Stimulated activated CD8-positive, alpha-beta memory T cell treated with anti-CD3 and anti-CD28 coated beads, Interleukin-12 subunit alpha, Interleukin-12 subunit beta, amount 100 ng/mL, for 24 hours (primary cell): Measurements from ENCODE around the gene ZFP36L2.

Experiments
- DNase-seq: peaks from one replicate; pipeline ENCODE4 v3.0.0-alpha.2; 2020; ENCODE audit errors: extremely low read depth

Gene ZFP36L2

DNA sequence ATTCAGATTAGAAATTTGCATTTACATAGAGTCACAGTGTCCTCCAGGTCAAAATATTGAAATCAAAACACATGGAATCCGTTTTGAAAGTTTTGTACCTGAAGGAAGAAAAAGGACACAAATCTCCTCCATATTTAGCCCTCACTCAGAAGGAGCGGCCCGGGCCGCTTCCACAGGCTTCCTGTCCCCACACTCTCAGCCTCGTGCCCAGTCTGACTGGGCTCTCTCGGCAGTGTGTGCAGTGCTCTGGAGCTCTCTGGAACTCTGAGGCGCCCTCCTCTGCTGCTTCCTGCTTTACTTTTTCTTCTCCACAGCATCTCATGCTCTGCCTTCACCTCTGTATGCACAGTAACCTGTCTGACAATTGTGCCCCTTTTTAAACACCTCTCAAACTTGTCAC is 22.2 kb upstream of the ZFP36L2 start:
- no peak for DNase-seq

DNA sequence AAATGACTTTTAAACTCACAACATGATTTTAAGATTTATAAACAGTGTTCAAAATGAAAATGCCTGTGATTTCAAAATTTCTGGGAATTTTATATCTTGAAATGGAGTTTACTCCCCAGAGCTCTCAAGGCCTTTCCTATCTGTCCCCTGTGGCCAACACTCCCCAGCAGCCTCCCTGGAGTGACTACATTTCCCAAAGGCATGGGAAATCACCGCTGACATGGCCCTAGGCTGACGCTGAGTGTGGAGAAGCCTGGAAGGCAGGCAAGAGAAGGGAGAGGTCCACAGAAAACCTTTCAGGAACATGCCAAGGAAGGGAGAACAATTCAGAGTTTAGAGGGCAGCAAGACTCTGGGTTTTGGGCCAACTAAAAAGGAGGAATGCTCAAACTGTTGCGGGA is 20.2 kb upstream of the ZFP36L2 start:
- no peak for DNase-seq

DNA sequence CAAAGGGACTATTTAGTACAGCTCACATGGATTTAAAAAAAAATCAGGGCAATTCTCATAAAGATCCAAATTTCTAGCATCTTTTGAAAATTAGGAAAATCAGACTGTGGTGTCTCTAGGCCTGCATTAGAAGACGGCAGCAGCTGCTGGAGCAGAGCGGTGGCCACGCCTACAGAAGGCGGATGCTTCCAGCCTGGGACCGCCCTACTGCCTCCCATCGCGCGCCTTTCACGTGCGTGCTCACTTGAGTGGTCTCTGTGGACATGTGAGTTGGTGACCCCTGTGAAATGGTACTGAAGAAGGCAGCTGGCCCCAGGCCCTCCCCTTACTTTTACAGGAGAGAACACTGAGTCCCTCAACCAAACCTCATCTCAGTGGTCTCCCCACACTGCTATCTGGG is 15.2 kb upstream of the ZFP36L2 start:
- no peak for DNase-seq

DNA sequence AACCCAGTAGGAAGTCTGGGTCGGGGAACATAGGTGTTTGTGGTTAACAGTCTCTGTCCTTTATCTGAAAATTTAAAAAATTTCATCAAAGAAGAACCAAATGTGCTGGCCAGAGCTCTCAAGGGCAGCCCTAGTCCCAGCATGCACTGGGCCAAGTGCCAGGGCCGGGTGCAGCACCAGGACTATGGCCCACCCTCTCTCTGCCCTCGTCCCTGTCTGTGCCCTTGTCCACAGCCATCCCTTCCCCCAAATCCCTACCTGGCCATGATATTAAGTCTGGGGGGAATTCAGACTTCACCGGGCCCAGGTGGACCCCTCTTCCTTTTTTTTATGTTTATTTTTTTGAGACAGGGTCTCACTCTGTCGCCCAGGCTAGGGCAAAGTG is 14.4 kb upstream of the ZFP36L2 start:
- DNase-seq, result no peak

DNA sequence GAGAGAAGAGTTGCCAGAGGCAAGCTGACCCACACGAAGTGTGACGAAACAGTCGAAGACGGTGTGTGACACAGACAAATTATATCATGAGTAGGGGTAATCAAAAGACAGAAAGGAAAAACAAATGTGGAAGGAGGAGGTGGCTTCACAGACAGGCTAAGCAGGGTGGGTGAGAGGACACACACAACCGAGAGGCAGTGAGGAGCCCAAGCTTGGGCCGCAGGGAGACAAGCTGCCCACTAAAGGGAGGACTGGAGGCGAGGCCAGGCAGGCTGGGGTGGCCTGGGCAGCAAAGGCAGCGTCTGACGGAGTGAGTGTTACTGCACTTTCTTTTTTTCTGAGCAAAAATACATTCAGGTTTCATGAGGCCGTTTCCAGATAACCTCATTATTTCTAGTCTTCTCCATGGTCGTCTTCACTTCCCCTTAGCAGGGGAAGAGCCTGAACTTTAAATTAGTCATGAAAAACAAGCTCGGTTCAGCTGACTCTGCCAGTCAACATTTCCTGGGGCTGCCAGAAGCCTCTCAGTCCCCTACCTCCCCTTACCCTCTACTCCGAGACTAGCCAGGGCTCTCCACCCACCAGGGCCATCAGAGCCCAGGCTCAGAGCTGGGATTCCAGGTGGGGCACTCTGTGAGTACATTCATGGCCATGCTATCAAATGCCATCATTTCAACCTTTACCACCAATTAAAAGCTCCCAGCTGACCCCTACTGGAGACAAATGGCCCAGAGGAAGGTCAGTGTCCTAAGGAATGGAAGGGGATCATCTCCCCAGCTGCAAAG is 13.8 kb upstream of the ZFP36L2 start:
- no peak for DNase-seq

DNA sequence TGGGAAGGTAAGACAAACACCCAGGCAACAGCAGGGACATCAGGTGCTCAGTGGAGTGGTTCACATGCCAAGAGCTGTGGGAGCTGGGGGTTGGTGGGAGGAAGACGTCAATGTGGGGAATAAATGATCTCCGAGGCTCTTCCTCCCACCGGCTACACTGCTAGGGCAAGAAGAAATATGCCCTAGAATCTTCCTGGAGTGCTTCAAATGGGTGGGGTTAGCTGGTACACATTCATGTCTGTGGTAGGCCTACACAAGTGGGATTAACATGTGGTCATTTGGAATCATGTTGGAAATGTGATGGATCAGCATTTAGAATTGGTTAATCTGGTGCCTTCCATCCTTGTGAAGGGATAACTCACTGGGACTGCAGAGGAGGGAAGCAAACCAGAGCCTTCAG is 12.4 kb upstream of the ZFP36L2 start:
- no peak for DNase-seq

DNA sequence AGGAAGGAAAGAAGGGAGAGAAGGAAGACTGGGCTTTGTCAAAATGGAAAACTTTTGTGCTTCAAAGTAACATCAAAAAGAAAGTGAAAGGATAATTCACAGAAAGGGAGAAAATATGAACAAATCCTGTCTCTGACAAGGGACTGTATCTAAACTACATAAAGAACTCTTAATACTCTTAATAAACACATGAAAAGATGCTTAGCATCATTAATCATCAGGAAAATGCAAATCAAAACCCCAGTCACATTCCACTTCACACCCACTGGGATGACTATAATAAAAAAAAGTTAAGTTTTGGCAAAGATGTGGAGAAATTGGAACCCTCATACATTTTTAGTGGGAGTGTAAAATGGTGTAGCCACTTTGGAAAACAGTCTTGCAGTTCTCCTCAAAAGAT is 11.8 kb upstream of the ZFP36L2 start:
- no peak for DNase-seq

DNA sequence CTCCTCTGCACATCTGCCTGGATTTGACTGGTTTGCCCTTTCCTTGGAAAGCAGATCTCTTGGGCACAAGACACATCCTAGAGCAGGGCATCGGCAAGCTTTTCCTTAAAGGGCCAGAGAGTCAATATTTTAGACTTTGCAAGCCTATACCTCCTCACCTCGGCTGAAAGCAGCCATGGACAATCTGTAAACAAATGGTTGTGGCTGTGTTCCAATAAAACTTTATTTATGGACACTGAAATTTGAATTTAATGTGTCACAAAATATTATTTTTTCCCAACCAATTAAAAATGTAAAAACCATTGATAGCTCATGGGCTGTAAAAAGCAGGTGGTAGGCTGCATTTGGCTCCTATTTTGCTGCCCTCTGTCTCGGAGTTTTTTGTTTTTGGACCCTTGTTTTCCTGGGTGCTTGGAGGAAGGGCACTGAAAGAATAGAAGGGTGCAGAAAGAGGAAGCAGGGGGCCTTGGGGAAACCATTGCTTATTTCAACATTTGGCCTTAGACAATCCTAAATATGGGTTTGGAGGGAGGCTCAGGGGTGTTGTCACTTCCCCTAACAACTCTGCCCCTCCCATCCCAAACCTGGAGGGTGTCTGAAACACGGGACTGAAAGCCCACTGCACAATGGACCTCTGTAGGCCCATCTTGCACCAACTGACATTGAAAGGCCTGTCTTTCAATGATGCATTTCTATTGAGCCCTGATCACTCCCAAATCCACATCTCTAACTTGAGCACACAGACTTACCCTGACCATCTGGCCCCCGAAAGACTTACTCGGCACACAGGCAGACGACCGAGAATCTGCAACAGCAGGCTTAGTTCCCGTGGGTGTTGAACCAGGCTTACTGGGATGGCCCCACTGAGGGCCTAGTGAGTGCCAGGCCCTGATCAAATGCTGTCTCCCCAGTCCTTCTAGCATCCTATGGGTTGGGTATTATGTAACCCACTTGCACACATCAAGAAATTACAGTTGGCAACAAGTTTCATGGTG is 7.1 kb upstream of the ZFP36L2 start:
- no peak for DNase-seq

DNA sequence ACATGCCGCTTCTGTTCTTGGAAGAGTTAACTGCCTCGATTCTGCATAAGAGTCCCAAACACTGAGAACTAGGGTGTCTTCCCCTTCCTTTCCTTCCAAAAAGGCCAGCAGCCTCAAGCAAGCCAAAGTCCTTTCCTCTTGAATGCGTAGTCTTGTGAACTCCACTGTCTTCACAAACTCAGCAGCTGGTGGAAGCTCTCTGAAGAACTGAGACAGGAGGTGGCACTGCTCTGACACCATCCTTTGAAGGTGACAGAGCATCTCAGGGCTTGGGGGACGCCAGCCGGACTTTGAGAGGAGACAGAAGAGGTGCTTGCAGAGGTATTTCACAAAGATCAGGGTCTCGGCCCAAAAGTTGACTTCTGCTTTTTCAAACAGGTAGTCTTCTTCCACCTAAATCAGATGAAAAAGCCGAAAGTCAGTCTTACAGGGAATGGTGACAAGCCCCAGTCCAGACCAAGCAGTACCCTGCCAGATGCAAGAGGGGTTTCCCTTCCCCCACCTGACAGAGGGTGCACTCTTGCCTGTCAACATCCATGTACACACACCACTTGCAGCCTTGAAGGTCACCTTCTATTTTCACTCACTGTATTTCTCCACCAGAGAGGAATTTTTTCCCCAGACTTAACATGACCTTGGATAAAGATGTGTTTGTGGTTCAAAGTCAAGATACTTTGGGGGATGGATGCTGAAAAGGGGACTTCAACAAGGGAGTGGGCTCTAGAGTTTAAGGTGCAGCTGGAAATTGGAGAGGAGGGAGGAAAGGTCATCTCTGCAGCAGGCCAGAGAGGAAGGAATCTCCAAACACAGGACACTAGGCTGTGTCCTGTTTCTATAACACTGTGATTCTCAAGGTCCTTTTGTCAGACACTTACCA is 4.8 kb upstream of the ZFP36L2 start:
- no peak for DNase-seq

DNA sequence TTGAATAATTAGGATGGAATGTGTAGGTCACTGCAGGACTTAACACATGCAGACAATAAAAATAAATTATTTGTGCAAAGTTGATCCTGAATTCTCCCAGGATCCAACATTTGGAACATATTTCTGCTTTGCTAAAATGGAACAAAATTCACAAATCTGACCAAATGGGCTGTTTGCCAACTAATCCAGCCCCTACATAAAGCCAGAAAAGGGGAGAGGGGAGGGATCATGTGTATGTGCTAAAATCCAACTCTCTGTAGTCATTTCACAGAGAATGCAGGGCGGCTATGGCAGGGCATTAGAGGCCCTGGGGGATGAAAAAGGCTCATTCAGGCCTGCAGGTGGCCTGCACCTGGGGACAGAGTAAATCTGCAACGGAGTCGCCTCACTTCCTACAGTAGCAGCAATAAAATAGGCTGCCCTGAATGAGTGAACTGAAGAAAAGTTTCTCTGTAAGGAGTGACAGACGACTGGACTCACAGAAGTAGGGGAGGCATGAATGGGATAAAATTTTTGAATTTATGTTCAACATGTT is 4.0 kb upstream of the ZFP36L2 start:
- no peak for DNase-seq

DNA sequence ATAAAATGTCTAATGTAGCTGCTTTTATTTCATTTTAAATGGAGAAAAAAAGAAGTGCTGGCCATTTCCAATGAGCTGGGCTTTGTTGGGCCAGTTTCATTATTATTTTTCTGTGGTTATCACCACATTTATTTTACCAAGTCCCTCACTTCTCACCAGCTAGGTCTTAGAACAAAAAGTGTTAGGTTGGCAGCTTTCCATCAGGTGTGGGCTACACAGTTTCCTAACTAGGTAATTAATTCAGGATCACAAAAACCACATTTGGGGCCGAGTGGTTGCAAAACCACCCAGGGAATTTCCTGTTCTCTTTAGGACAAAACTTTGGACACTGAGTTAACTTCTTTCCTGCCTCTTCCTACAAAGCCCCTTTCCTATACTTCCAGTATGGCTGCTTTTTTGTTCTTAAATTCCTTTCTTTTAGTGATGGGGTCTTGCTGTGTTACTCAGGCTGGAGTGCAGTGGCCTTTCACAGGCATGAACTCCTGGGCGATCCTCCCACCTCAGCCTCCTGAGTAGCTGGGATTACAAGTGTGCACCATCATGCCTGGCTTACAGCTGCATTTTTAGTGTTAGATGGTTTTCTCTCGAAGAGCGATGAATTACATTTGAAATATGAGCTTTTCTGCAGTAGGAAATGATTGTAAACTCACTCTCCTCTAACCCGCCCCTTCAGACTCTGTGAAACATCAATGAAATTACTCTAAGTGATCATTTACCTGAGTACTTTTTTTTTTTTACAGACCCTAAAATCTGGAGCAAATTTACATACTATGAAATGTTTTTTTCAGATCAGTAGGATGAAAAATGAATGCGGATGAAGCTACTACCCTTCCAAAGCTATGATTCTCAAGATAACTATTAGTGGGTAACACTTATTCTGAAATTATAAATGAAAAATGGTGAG is 2.6 kb upstream of the ZFP36L2 start:
- DNase-seq, result no peak

DNA sequence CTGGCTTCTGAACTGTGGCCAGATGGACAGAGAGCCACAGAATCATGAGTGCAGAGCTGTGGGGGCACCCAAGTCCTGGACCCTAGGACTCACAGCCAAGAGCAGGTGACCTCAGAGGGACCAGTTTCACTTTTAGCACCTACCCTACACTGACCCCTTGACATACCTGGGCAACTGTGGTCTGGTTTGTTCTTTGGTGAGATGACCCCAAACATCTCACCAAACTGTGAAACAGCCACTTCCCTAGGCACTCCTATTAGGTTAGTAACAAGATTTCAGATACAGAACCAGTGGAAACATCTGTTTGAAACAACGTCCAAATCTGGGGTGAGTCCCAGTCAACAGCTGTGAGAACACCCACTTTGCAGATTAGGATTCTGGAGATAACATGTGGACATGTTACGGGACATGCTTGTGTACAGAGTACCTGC is 1.9 kb upstream of the ZFP36L2 start:
- DNase-seq, result no peak

DNA sequence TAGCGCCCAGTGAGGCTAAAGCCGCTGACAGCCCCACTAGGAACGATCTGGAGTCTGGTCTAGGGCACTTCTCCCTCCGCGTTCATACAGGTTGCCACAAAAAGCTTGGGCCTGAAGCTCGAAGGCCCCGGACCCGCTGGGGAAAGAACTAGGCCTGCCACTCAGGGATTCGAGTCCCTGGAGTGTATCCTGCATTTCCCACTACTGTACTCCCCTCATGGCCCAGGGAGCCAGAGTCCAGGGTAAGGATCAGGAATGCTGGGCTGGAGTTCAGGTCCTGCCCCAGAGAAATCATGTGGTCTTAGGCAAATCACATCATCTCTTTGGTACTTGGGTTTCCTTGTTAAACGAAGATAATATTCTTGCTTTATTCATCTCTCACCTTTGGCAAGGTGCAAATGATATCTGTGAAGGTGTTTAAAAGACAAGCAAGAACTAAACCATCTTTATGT is 1.4 kb upstream of the ZFP36L2 start:
- DNase-seq, result no peak

DNA sequence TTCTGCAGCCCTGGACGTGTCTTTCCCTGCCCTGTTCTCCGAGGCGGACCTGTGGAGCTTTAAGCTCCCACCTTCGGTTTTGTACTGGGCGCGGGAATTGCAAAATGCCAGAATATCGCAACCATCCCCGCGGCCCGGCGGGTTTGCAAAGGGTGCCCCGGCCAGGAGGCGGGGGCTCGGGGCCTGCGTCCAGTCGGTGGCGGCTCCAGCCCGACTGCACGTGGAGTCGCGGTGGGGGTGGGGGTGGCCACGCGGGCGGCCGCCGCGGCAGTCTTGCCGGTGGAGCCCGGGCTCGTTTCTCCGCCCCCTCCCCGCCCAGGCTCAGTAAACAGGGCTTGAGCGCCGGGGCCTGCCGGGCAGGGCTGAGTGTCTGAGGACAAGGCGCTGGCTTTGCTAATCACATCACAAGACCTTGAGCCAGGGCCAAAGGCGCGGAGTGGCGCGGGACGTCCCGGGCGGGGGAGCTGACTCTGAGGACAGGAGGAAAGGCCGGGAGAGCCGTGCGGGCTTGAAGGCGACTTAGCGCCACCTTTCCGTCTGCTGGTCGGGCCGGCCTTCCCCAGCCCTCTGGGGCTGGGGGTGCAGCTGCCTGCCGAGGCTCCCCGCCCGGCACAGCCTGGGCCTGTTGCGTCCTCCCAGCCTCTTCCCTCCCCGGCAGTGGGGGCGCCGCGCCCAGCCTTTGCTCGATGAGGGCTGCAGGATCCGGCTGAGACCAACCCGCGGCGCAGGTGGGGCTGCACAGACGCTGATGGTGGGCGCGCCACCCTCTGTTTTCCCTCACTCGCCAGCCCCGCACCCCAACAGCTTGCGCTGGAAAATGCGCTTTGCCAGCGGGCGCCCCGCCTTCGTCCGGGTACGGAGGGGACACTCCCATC is 786 bp upstream of the ZFP36L2 start:
- no peak for DNase-seq

DNA sequence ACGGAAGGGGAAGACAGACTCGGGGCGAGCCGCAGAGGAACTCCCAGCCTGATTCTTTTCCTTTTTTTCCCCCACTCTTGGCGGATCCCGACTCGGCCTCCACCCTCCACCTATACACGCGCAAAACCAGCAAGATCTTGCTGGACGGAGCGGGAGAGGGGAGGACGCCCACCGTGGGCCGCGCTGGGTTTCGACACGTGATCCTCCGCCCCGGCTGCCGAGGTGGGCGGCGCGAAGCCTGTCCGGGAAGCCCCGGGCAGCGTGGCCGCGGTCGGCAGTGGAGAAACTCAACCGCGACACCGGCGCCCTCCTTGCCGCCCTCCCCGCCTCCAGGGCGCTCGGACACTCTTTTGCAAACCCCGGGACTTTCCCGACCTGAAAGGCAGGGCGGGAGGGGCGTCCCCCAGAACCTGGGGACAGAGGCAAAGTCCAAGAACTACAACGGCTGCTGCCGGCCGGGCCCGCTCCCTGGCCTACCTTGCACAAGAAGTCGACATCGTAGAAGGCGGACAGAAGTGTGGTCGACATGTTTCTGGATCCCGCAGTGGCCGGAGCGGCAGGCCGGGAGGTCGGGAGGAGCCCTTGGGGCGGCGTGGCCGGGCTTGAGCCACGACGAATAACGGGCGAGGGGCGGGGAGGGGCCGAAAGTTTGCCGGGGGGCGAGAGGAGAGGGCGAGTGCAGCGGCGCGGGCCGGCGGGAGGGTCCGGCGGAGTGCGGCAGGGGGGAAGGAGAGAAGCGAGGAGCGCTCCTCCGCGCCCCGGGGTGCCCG is 433 bp downstream of the ZFP36L2 start:
- DNase-seq, result no peak

DNA sequence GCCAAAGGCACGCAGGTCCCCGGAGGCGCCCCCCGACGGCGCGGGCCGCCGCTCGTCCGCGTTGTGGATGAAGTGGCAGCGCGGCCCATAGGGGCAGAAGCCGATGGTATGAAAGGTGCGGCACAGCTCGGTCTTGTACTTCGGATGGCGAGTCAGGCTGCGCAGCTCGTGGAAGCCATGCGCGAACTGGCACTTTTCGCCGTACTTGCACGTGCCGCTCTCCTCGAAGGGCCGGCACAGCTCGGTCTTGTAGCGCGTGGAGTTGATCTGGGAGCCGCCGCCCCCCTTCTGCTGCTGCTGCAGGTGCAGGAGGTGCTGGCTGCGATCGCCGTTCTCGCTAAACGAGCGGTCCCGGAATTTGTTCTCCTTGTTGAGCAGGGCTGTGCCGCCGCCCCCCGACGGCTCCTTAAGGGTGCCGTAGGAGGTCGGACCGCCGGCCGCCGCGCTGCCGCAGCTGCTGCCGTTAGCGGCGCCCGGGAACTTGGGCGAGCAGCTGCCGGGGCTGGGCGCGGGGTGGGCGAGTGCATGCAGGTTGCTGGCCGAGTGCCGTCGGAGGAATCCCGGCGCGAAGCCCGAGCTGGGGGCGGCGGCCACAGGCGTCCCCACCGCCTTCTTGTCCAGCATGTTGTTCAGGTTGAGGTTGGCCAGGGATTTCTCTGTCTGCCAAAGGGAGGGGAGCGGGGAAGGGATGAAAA is 1.2 kb downstream of the ZFP36L2 start:
- no peak for DNase-seq

DNA sequence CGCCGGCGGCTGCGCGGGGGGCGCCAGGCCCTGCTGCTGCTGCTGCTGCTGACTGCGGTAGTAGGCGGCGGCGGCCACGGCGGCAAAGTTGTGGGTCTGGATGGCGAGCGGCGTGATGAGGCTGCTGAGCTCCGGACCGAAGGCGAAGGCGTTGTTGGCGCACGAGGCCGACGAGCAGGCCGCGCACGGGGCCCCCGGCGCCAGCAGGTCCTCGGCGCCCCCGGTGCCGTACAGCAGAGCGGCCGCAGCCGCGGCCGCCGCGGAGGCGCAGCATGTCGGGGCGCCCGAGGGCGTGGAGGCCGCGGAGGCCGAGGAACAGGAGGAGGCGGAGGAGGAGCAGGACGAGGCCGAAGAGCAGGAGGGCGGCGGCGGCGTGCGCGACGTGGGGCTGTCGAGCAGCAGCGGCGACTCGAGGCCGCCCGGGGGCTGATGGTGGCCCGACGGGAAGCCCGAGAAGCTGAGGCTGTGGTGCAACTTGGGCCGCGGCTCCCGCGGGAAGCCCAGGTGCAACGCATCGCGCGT is 1.8 kb downstream of the ZFP36L2 start:
- DNase-seq, result no peak

DNA sequence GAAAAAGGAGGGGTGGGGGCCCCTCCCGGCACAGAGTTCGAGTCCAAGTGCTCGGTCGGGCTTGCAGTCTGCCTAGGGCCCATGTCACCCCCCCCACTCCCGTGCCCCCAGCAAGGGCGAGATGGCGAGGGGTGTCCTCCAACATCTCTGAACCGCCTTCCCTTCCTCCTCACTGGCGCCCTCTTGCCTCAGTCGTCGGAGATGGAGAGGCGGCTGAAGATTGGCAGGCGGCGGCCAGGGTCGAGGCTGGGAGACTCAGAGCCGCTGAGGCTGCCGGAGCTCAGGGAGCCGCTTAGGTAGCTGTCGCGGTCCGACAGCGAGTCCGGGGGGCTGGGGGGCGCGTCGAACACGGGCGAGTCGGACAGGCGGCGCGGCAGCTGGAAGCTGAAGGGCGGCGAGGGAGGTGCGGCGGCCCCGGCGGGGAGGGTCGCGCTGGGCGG is 2.3 kb downstream of the ZFP36L2 start:
- DNase-seq, result no peak
